H1 (cell line): ENCODE data around the gene TBK1.

Source experiments
- CEBPB ChIP-seq: IDR thresholded peaks from 2 replicates; pipeline ENCODE4 v1.6.1; 2012; ENCODE audit warnings: low read depth, low read length
- CREB1 ChIP-seq: IDR thresholded peaks from 2 replicates; pipeline ENCODE4 v1.6.1; 2012; ENCODE audit warnings: inconsistent platforms
- CTBP2 ChIP-seq: IDR thresholded peaks from 2 replicates; pipeline ENCODE4 v1.7.0; 2011; ENCODE audit warnings: borderline replicate concordance, mild to moderate bottlenecking, moderate library complexity, mixed read lengths, low read length; ENCODE audit not compliant: insufficient read depth, insufficient read length
- EP300 ChIP-seq, 2 experiments: IDR thresholded peaks; 1 replicate in 1 of 2; 2 replicates in 1 of 2; pipeline ENCODE4 v1.6.1; 2011 to 2012; ENCODE audit warnings: low read depth in 2 of 2, low read length in 2 of 2, mild to moderate bottlenecking in 2 of 2, borderline replicate concordance in 1 of 2, inconsistent platforms in 1 of 2, moderate library complexity in 1 of 2
- KDM1A ChIP-seq: fragments of 200-600, 300-600 bp; sonication (generic); IDR thresholded peaks from 2 replicates; pipeline ENCODE4 v1.7.1; 2016; ENCODE audit warnings: mild to moderate bottlenecking, low read length, borderline replicate concordance
- NRF1 ChIP-seq: IDR thresholded peaks from 2 replicates; pipeline ENCODE4 v1.6.1; 2011; ENCODE audit warnings: mild to moderate bottlenecking, low read depth, low read length, improper control_type of control experiment
- POLR2A ChIP-seq, 2 experiments: IDR thresholded peaks; 1 replicate in 1 of 2; 2 replicates in 1 of 2; pipeline ENCODE4 v1.6.1; 2011; ENCODE audit warnings: low read depth in 2 of 2, low read length in 2 of 2, mild to moderate bottlenecking in 2 of 2; ENCODE audit errors: control extremely low read depth in 1 of 2
- POLR2AphosphoS5 ChIP-seq: IDR thresholded peaks from 2 replicates; pipeline ENCODE4 v1.6.1; 2011; ENCODE audit warnings: low read depth, low read length
- YY1 ChIP-seq: IDR thresholded peaks from 2 replicates; pipeline ENCODE4 v1.6.1; 2011; ENCODE audit warnings: low read depth, mild to moderate bottlenecking, low read length
- TF ChIP-seq, protein P1 (sequence below), 3 experiments: IDR thresholded peaks; 1 replicate in 2 of 3; 2 replicates in 1 of 3; pipeline versions ENCODE4 v1.5.1 to v1.6.1; 2011; ENCODE audit warnings: low read length in 3 of 3, mild to moderate bottlenecking in 3 of 3, inconsistent platforms in 2 of 3, low read depth in 1 of 3, moderate library complexity in 1 of 3; ENCODE audit not compliant: insufficient read depth in 1 of 3; ENCODE audit errors: control extremely low read depth in 1 of 3
- TF ChIP-seq, protein P2 (sequence below): IDR thresholded peaks from 2 replicates; pipeline ENCODE4 v1.6.1; 2012; ENCODE audit warnings: low read length, inconsistent platforms

DNA sequence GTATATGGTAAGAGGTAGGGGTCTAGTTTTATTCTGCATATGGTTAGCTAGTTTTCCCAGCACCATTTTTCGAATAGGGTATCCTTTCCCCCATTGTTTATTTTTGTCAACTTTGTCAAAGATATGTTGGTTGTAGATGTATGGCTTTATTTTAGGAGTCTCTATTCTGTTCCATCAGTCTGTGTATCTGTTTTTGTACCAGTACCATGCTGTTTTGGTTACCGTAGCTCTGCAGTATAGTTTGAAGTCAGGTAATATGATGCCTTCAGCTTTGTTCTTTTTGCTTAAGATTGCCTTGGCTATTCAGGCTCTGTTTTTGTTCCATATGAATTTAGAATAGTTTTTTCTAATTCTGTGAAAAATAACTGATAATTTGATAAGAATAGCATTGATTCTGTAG lies 24.9 kb downstream of the TBK1 start:
- TF ChIP-seq, protein P1, sequence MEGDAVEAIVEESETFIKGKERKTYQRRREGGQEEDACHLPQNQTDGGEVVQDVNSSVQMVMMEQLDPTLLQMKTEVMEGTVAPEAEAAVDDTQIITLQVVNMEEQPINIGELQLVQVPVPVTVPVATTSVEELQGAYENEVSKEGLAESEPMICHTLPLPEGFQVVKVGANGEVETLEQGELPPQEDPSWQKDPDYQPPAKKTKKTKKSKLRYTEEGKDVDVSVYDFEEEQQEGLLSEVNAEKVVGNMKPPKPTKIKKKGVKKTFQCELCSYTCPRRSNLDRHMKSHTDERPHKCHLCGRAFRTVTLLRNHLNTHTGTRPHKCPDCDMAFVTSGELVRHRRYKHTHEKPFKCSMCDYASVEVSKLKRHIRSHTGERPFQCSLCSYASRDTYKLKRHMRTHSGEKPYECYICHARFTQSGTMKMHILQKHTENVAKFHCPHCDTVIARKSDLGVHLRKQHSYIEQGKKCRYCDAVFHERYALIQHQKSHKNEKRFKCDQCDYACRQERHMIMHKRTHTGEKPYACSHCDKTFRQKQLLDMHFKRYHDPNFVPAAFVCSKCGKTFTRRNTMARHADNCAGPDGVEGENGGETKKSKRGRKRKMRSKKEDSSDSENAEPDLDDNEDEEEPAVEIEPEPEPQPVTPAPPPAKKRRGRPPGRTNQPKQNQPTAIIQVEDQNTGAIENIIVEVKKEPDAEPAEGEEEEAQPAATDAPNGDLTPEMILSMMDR (IDR thresholded peaks at IDR 0.05; ENCODE audit: control extremely low read depth in 1 of 3, insufficient read depth in 1 of 3, low read depth in 1 of 3, low read length in 3 of 3): no peak
- TF ChIP-seq POLR2A (IDR thresholded peaks at IDR 0.05; ENCODE audit: control extremely low read depth in 1 of 2, low read depth in 2 of 2, low read length in 2 of 2) (no peak), YY1 (no peak), POLR2AphosphoS5 (no peak), CTBP2 (no peak), CEBPB (no peak), KDM1A (peak; percentile 74), NRF1 (no peak), CREB1 (no peak), EP300 (IDR thresholded peaks at IDR 0.05; ENCODE audit: borderline replicate concordance in 1 of 2, low read depth in 2 of 2, low read length in 2 of 2) (no peak)
- TF ChIP-seq, protein P2, sequence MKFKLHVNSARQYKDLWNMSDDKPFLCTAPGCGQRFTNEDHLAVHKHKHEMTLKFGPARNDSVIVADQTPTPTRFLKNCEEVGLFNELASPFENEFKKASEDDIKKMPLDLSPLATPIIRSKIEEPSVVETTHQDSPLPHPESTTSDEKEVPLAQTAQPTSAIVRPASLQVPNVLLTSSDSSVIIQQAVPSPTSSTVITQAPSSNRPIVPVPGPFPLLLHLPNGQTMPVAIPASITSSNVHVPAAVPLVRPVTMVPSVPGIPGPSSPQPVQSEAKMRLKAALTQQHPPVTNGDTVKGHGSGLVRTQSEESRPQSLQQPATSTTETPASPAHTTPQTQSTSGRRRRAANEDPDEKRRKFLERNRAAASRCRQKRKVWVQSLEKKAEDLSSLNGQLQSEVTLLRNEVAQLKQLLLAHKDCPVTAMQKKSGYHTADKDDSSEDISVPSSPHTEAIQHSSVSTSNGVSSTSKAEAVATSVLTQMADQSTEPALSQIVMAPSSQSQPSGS: no peak
